Left lobe of liver (tissue), 2 donors: ENCODE results near the gene CANX. TPM values are rescaled to one million over a fixed set of nuclear protein-coding genes. Genes with fewer than 3 reads are reported as not detected.

ENCODE experiments used
- ATAC-seq: fragments of 200-7000 bp; cut with Tn5 transposase; one replicate; pipeline ENCODE4 v1.9.1; 2020; ENCODE audit warnings: mild to moderate bottlenecking, moderate library complexity
- DNase-seq: peaks from one replicate; pipeline ENCODE4 v3.0.0-alpha.2; 2020; ENCODE audit warnings: low spot score
- total RNA-seq: library from RNA; stranded (reverse); gene quantifications from one replicate; pipeline ENCODE4 v1.2.1, GENCODE V29; 2021
- donor health status: DM: no; HTN: no; CAD: no; lungs with moderate emphysema.
- donor health status: DM: no; HTN: yes; CAD: no.

Gene CANX
- total RNA-seq, 1 donor from 2014 or later: 501 TPM

- no peak for DNase-seq
- no peak for ATAC-seq
Measured at GRCh38 chr5:179749857-179750508, 51.2 kb downstream of the CANX start.

- ATAC-seq: no peak
- no peak for DNase-seq
Measured at GRCh38 chr5:179753971-179754370, 55.2 kb downstream of the CANX start.

- ATAC-seq (peak; percentile 74), DNase-seq (no peak)
Measured at GRCh38 chr5:179755022-179755421, 56.3 kb downstream of the CANX start.

GRCh38 chr5:179758955-179759354 is 60.2 kb downstream of the CANX start:
- DNase-seq (no peak), ATAC-seq (no peak)

GRCh38 chr5:179759581-179760551 is 61.1 kb downstream of the CANX start:
- DNase-seq: no peak
- no peak for ATAC-seq

- peak; percentile 52 for DNase-seq
- ATAC-seq: peak; percentile 54
Measured at GRCh38 chr5:179762079-179762780, 63.5 kb downstream of the CANX start.

GRCh38 chr5:179762781-179763176 is 64.0 kb downstream of the CANX start:
- ATAC-seq (no peak), DNase-seq (no peak)

GRCh38 chr5:179763215-179763945 is 64.6 kb downstream of the CANX start:
- ATAC-seq (peak; percentile 81), DNase-seq (peak; percentile 61)

- DNase-seq (no peak), ATAC-seq (no peak)
Measured at GRCh38 chr5:179764056-179764455, 65.3 kb downstream of the CANX start.

GRCh38 chr5:179765400-179765799 is 66.6 kb downstream of the CANX start:
- ATAC-seq (no peak), DNase-seq (no peak)

GRCh38 chr5:179766021-179766725 is 67.4 kb downstream of the CANX start:
- ATAC-seq (peak; percentile 7), DNase-seq (no peak)

GRCh38 chr5:179766726-179767455 is 68.1 kb downstream of the CANX start:
- ATAC-seq (peak; percentile 44), DNase-seq (no peak)

- DNase-seq (no peak), ATAC-seq (no peak)
Measured at GRCh38 chr5:179767496-179768100, 68.8 kb downstream of the CANX start.

- ATAC-seq: peak; percentile 18
- DNase-seq: no peak
Measured at GRCh38 chr5:179768326-179769085, 69.7 kb downstream of the CANX start.

- DNase-seq (no peak), ATAC-seq (no peak)
Measured at GRCh38 chr5:179769271-179769670, 70.5 kb downstream of the CANX start.

- ATAC-seq (no peak), DNase-seq (no peak)
Measured at GRCh38 chr5:179769796-179770195, 71.0 kb downstream of the CANX start.

GRCh38 chr5:179771311-179771895 is 72.6 kb downstream of the CANX start:
- ATAC-seq: no peak
- no peak for DNase-seq

- DNase-seq (no peak), ATAC-seq (no peak)
Measured at GRCh38 chr5:179772351-179772750, 73.6 kb downstream of the CANX start.
